Measurements from ENCODE around the gene FTL.

- no peak for TF ChIP-seq POLR2A (IDR thresholded peaks at IDR 0.05; ENCODE audit: low read depth, low read length)
- TF ChIP-seq POLR2AphosphoS5 (IDR thresholded peaks at IDR 0.05; ENCODE audit: low read depth, low read length): no peak
- no peak for TF ChIP-seq TAF1 (IDR thresholded peaks at IDR 0.05; ENCODE audit: low read depth, low read length)
- TF ChIP-seq PAX5 (IDR thresholded peaks at IDR 0.05; ENCODE audit: insufficient read depth, low read length, severe bottlenecking): no peak
- TF ChIP-seq POU2F2 (IDR thresholded peaks at IDR 0.05; ENCODE audit: low read depth, low read length): no peak
Measured at GRCh38 chr19:48997972-48998371, 32.9 kb downstream of the FTL start.
